HG03175 (cell line): ENCODE results near the gene CPNE7.
"Not testable (repeated sequence)": the region's sequence is repeated elsewhere in the genome, so short reads cannot be mapped to it uniquely, and the experiment has no call there.

Experiments used
- ATAC-seq: cut with Tn5 transposase; IDR thresholded peaks from one replicate; pipeline ENCODE4 v1.9.1; 2021; ENCODE audit warnings: mild to moderate bottlenecking, moderate library complexity; ENCODE audit not compliant: unreplicated experiment

Gene CPNE7

GRCh38 chr16:89582614-89583196 is 7.1 kb downstream of the CPNE7 start:
- no peak for ATAC-seq

- no peak for ATAC-seq
Observed at GRCh38 chr16:89583197-89583894, 7.8 kb downstream of the CPNE7 start.

- ATAC-seq = no peak
Observed at GRCh38 chr16:89583895-89584644, 8.5 kb downstream of the CPNE7 start.

- no peak for ATAC-seq
Observed at GRCh38 chr16:89584768-89585549, 9.4 kb downstream of the CPNE7 start.

- ATAC-seq = no peak
Observed at GRCh38 chr16:89586218-89586617, 10.7 kb downstream of the CPNE7 start.

- ATAC-seq = no peak
Observed at GRCh38 chr16:89586853-89587252, 11.3 kb downstream of the CPNE7 start.

GRCh38 chr16:89587676-89588075 is 12.1 kb downstream of the CPNE7 start:
- ATAC-seq = not testable (repeated sequence)

GRCh38 chr16:89588413-89589109 is 13.0 kb downstream of the CPNE7 start:
- no peak for ATAC-seq

- no peak for ATAC-seq
Observed at GRCh38 chr16:89589241-89589926, 13.8 kb downstream of the CPNE7 start.

- ATAC-seq = no peak
Observed at GRCh38 chr16:89593841-89594240, 18.3 kb downstream of the CPNE7 start.

- ATAC-seq = no peak
Observed at GRCh38 chr16:89595330-89596060, 19.9 kb downstream of the CPNE7 start.

GRCh38 chr16:89596061-89596689 is 20.6 kb downstream of the CPNE7 start:
- ATAC-seq = no peak

- no peak for ATAC-seq
Observed at GRCh38 chr16:89596957-89597649, 21.5 kb downstream of the CPNE7 start.

- no peak for ATAC-seq
Observed at GRCh38 chr16:89598199-89598598, 22.6 kb downstream of the CPNE7 start.

- no peak for ATAC-seq
Observed at GRCh38 chr16:89599451-89599858, 23.9 kb downstream of the CPNE7 start.

- no peak for ATAC-seq
Observed at GRCh38 chr16:89599902-89600301, 24.3 kb downstream of the CPNE7 start.

- ATAC-seq = no peak
Observed at GRCh38 chr16:89600427-89600826, 24.9 kb downstream of the CPNE7 start.

- ATAC-seq = no peak
Observed at GRCh38 chr16:89600956-89601355, 25.4 kb downstream of the CPNE7 start.
